ENCODE data around the gene SLC25A27. TPM values are rescaled to one million over a fixed set of nuclear protein-coding genes. Genes with fewer than 3 reads are reported as not detected.

Gene SLC25A27
- total and polyA plus RNA-seq, 2 experiments from 2014 or later, result 20.0 to 36.1 TPM

DNA sequence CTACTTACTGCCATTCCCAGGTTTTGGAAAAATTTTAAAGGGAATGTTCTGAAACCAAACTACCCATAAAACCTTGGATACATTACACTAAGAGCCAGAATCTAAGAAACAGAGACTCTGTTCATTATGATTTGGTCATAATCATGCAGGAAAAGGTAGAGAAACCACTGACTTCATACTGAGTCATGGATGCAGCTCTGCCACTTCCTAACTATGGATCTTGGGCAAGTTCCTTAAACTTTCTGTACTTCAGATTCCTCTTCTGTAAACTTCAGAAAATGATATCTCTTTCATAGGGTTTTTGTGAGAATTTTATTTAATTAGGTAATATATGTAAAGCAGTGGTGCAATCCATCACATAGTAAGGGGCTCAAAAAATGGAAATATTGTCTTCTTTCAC is 62.4 kb downstream of the SLC25A27 start:
- Histone ChIP-seq H3K9me3 (ENCODE audit: low read depth) (no peaks in the 10 kb centered on the region), H3K27me3 (peaks cover 9% of the 10 kb centered on the region), H3K4me1 (ENCODE audit: low read depth) (no peaks in the 10 kb centered on the region), H3K36me3 (no peaks in the 10 kb centered on the region), H3K4me3 (no peak overlapping the region), H3K27ac (no peak overlapping the region)
- DNase-seq (ENCODE audit: low read depth in 1 of 2, low spot score in 1 of 2), result no peak
- TF ChIP-seq, protein P1, sequence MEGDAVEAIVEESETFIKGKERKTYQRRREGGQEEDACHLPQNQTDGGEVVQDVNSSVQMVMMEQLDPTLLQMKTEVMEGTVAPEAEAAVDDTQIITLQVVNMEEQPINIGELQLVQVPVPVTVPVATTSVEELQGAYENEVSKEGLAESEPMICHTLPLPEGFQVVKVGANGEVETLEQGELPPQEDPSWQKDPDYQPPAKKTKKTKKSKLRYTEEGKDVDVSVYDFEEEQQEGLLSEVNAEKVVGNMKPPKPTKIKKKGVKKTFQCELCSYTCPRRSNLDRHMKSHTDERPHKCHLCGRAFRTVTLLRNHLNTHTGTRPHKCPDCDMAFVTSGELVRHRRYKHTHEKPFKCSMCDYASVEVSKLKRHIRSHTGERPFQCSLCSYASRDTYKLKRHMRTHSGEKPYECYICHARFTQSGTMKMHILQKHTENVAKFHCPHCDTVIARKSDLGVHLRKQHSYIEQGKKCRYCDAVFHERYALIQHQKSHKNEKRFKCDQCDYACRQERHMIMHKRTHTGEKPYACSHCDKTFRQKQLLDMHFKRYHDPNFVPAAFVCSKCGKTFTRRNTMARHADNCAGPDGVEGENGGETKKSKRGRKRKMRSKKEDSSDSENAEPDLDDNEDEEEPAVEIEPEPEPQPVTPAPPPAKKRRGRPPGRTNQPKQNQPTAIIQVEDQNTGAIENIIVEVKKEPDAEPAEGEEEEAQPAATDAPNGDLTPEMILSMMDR (IDR thresholded peaks at IDR 0.05; ENCODE audit: low read depth, low read length), result no peak

DNA sequence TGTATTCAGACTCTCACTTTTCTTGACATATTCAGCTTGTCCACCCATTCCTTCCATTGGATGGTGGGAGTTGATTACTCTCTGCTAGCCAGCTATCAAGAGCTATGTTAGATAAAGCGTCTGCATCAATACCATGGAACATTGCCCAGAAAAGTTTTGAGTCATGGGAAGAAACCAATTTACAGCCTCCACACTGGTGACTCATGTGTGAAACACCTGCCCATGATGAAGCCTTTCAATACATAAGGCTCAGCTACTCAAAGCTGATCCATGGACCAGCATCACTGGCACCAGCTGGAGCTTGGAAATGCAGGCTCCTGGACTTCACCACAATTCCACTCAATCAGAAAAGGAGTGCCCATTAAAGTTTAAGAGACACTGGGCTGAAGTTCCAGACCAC is 66.3 kb downstream of the SLC25A27 start:
- Histone ChIP-seq H3K4me3 (no peak overlapping the region), H3K36me3 (no peaks in the 10 kb centered on the region), H3K4me1 (ENCODE audit: low read depth) (no peaks in the 10 kb centered on the region), H3K9me3 (ENCODE audit: low read depth) (no peaks in the 10 kb centered on the region), H3K27me3 (peaks cover 23% of the 10 kb centered on the region), H3K27ac (no peak overlapping the region)
- DNase-seq (ENCODE audit: low read depth in 1 of 2, low spot score in 1 of 2), result peak in 1 of 2 donors; percentile 10
- TF ChIP-seq, protein P1 (IDR thresholded peaks at IDR 0.05; ENCODE audit: low read depth, low read length), result no peak

DNA sequence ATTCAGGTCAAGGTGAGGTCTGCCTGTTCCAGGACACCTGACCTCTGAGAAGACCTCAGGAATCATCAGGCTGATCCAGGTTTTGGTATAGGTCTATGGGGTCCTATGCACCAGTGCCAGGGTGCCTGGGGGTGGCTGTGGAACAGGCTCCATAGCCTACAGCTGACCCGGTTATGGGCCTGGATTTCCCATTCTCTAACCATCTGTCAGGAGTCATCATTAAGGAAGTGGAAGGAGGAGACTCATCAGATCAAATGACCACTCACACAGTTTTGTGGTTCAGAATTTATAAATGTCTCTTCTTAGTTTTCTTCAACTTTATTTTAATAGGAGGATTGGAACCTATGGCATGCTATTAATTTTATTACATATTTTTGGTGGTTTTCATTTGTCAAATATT is 67.6 kb downstream of the SLC25A27 start:
- Histone ChIP-seq H3K4me1 (ENCODE audit: low read depth) (no peaks in the 10 kb centered on the region), H3K4me3 (no peak overlapping the region), H3K36me3 (no peaks in the 10 kb centered on the region), H3K27me3 (peaks cover 23% of the 10 kb centered on the region), H3K27ac (no peak overlapping the region), H3K9me3 (ENCODE audit: low read depth) (no peaks in the 10 kb centered on the region)
- TF ChIP-seq, protein P1 (IDR thresholded peaks at IDR 0.05; ENCODE audit: low read depth, low read length), result no peak
- no peak for DNase-seq (ENCODE audit: low read depth in 1 of 2, low spot score in 1 of 2)

Other genes with a start within 250 kb of the SLC25A27 start
- 33.8 and 44.9 TPM in 2 replicates for gene RCAN2, start 161.5 kb upstream of the SLC25A27 start, total RNA-seq
- gene RCAN2, start 161.5 kb upstream of the SLC25A27 start, polyA plus RNA-seq, result 55.6 and 105 TPM in 2 replicates
- gene CYP39A1, start 157 bp upstream of the SLC25A27 start, total RNA-seq, result 4.3 and 5.2 TPM in 2 replicates
- 3.4 and 6.6 TPM in 2 replicates for gene CYP39A1, start 157 bp upstream of the SLC25A27 start, polyA plus RNA-seq
- gene TDRD6, start 34.9 kb downstream of the SLC25A27 start, total RNA-seq, result 0.28 and 0.57 TPM in 2 replicates
- 0.10 and 0.12 TPM in 2 replicates for gene TDRD6, start 34.9 kb downstream of the SLC25A27 start, polyA plus RNA-seq
- gene PLA2G7, start 82.4 kb downstream of the SLC25A27 start, total RNA-seq, result not detected in 2 replicates
- not detected in 2 replicates for gene PLA2G7, start 82.4 kb downstream of the SLC25A27 start, polyA plus RNA-seq
- not detected in 2 replicates for gene ANKRD66, start 94.0 kb downstream of the SLC25A27 start, total RNA-seq
- gene ANKRD66, start 94.0 kb downstream of the SLC25A27 start, polyA plus RNA-seq, result not detected in 2 replicates
- gene MEP1A, start 140.4 kb downstream of the SLC25A27 start, total RNA-seq, result not detected in 2 replicates
- gene MEP1A, start 140.4 kb downstream of the SLC25A27 start, polyA plus RNA-seq, result not detected in 2 replicates

Measured in cardiac muscle cell (in vitro differentiated cells and primary cell).